Measurements from ENCODE around the gene P4HA2.
A peak's percentile ranks its signal among the peaks of the same experiment; 100 is the strongest.

Gene P4HA2

GRCh38 chr5:132182359-132183040 is 45.2 kb downstream of the P4HA2 start:
- Histone ChIP-seq H3F3A (ENCODE audit: insufficient read depth, low read length) (no peaks in the 10 kb centered on the region), H3K4me3 (ENCODE audit: low read length) (no peak overlapping the region), H3K9me2 (replicated peaks; ENCODE audit: insufficient read depth, low read length) (no peaks in the 10 kb centered on the region), H3K27me3 (replicated peaks; ENCODE audit: insufficient read depth, low read length) (no peaks in the 10 kb centered on the region), H3K9ac (ENCODE audit: low read length) (no peak overlapping the region), H3K36me3 (replicated peaks; ENCODE audit: insufficient read depth, low read length) (no peaks in the 10 kb centered on the region), H2AFZ (ENCODE audit: low read length) (no peak overlapping the region), H3K79me2 (ENCODE audit: low read length) (no peaks in the 10 kb centered on the region), H3K9me3 (replicated peaks; ENCODE audit: insufficient read depth, low read length) (no peaks in the 10 kb centered on the region), H3K4me1 (ENCODE audit: low read length) (no peaks in the 10 kb centered on the region), H3K4me2 (ENCODE audit: low read depth, low read length) (no peak overlapping the region), H4K20me1 (ENCODE audit: insufficient read depth, low read length) (no peaks in the 10 kb centered on the region), H3K27ac (ENCODE audit: low read length) (no peak overlapping the region)
- no peak for TF ChIP-seq EZH2phosphoT487 (IDR thresholded peaks at IDR 0.05; ENCODE audit: low read length)
- TF ChIP-seq EZH2 (optimal IDR thresholded peaks at IDR 0.05; ENCODE audit: low read depth, low read length) = no peak
- TF ChIP-seq, protein P1, sequence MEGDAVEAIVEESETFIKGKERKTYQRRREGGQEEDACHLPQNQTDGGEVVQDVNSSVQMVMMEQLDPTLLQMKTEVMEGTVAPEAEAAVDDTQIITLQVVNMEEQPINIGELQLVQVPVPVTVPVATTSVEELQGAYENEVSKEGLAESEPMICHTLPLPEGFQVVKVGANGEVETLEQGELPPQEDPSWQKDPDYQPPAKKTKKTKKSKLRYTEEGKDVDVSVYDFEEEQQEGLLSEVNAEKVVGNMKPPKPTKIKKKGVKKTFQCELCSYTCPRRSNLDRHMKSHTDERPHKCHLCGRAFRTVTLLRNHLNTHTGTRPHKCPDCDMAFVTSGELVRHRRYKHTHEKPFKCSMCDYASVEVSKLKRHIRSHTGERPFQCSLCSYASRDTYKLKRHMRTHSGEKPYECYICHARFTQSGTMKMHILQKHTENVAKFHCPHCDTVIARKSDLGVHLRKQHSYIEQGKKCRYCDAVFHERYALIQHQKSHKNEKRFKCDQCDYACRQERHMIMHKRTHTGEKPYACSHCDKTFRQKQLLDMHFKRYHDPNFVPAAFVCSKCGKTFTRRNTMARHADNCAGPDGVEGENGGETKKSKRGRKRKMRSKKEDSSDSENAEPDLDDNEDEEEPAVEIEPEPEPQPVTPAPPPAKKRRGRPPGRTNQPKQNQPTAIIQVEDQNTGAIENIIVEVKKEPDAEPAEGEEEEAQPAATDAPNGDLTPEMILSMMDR (IDR thresholded peaks at IDR 0.05; ENCODE audit: low read length) = no peak
- DNase-seq = no peak

DNA sequence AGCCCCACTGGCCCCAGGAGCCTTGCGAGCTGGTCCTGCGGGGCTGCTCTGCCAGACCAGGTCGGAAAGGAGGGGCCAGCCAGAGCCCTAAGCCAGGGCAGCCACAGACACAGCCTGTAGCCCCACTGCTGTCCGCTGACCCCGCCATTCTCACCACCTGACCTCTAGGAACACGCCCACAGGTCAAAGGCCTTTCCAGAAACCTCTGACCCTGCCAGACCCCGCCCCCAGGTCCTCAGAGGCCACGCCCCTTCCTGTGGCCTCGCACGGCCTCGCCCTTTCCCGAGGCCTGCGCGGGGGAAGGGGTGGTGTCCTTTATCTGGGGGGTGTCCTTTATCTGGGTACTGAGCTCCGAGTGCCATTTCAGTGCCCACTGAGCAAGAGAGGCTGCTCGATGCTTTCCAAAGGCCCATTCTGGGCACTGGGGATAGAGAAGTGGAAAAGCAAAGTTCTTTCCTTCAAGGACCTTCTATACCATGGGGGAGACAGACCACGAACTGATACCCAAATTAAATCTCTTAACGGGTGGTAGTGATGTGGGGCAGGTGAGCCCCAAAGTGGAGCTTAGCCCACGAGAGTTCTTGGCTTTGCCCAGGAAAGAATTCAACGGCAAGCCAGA is 46.5 kb downstream of the P4HA2 start:
- H2AFZ ChIP-seq (ENCODE audit: low read length) = 0 out of 2 replicates have a peak overlapping the region, but pooled peaks have one; percentile 19
- H3K9me3 ChIP-seq (replicated peaks; ENCODE audit: insufficient read depth, low read length) = no peaks in the 10 kb centered on the region
- DNase-seq = no peak
- no peak overlapping the region for H3K4me3 ChIP-seq (ENCODE audit: low read length)
- H3K4me2 ChIP-seq (ENCODE audit: low read depth, low read length) = no peak overlapping the region
- H3K9ac ChIP-seq (ENCODE audit: low read length) = no peak overlapping the region
- no peaks in the 10 kb centered on the region for H3K27me3 ChIP-seq (replicated peaks; ENCODE audit: insufficient read depth, low read length)
- no peaks in the 10 kb centered on the region for H3F3A ChIP-seq (ENCODE audit: insufficient read depth, low read length)
- H4K20me1 ChIP-seq (ENCODE audit: insufficient read depth, low read length) = no peaks in the 10 kb centered on the region
- H3K79me2 ChIP-seq (ENCODE audit: low read length) = no peaks in the 10 kb centered on the region
- no peaks in the 10 kb centered on the region for H3K4me1 ChIP-seq (ENCODE audit: low read length)
- no peak overlapping the region for H3K27ac ChIP-seq (ENCODE audit: low read length)
- TF ChIP-seq EZH2 (optimal IDR thresholded peaks at IDR 0.05; ENCODE audit: low read depth, low read length) = no peak
- no peak for TF ChIP-seq EZH2phosphoT487 (IDR thresholded peaks at IDR 0.05; ENCODE audit: low read length)
- no peaks in the 10 kb centered on the region for H3K36me3 ChIP-seq (replicated peaks; ENCODE audit: insufficient read depth, low read length)
- no peaks in the 10 kb centered on the region for H3K9me2 ChIP-seq (replicated peaks; ENCODE audit: insufficient read depth, low read length)

DNA sequence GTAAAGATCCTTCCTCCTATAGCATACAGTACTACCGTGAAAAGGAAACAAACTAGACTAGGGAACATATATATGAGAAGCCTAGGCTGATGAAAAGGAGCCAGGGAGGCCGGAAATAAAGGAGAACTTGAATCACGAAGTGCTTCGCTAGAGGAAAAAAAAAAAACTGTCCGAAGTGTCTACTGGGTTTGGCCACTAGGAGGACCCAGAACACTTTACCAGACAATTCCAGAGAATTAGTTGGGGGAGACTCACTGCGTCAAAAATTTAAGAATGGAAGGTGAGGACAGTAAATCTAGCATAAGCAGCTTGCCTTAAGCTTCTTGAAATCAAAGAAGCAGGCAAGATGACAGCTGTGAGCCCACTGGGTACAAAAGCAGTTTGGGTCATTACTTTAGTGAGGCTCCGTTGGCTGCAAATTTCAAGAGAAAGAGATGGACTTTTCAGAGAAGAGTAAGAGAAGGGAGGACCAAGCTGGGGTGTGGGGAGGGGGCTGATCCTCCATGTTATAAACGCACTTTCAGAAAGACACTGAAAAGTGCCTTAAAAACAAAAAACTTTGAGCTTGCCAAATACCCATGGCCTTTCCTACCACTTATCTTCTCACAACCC is 47.4 kb downstream of the P4HA2 start:
- peak; percentile 55 for DNase-seq
- H3F3A ChIP-seq (ENCODE audit: insufficient read depth, low read length) = no peaks in the 10 kb centered on the region
- H3K4me1 ChIP-seq (ENCODE audit: low read length) = no peaks in the 10 kb centered on the region
- peak overlapping the region; percentile 4; the same call in 1 of the 2 replicates for H3K4me2 ChIP-seq (ENCODE audit: low read depth, low read length)
- no peaks in the 10 kb centered on the region for H3K79me2 ChIP-seq (ENCODE audit: low read length)
- H3K27me3 ChIP-seq (replicated peaks; ENCODE audit: insufficient read depth, low read length) = no peaks in the 10 kb centered on the region
- no peak overlapping the region for H3K27ac ChIP-seq (ENCODE audit: low read length)
- peak overlapping the region; percentile 19; the same call in 1 of the 2 replicates for H2AFZ ChIP-seq (ENCODE audit: low read length)
- no peak overlapping the region for H3K4me3 ChIP-seq (ENCODE audit: low read length)
- no peak overlapping the region for H3K9ac ChIP-seq (ENCODE audit: low read length)
- no peaks in the 10 kb centered on the region for H4K20me1 ChIP-seq (ENCODE audit: insufficient read depth, low read length)
- TF ChIP-seq, protein P1 (IDR thresholded peaks at IDR 0.05; ENCODE audit: low read length) = peak; percentile 79
- no peak for TF ChIP-seq EZH2 (optimal IDR thresholded peaks at IDR 0.05; ENCODE audit: low read depth, low read length)
- no peaks in the 10 kb centered on the region for H3K9me3 ChIP-seq (replicated peaks; ENCODE audit: insufficient read depth, low read length)
- H3K36me3 ChIP-seq (replicated peaks; ENCODE audit: insufficient read depth, low read length) = no peaks in the 10 kb centered on the region
- no peaks in the 10 kb centered on the region for H3K9me2 ChIP-seq (replicated peaks; ENCODE audit: insufficient read depth, low read length)

Measured in MM.1S (cell line).